Measurements from ENCODE around the gene DSCAM. TPM values are rescaled to one million over a fixed set of nuclear protein-coding genes. Genes with fewer than 3 reads are reported as not detected.

DSCAM gene
- total and polyA plus RNA-seq, 2 experiments from 2014 or later = 0.07 TPM; not detected in 1

DNA sequence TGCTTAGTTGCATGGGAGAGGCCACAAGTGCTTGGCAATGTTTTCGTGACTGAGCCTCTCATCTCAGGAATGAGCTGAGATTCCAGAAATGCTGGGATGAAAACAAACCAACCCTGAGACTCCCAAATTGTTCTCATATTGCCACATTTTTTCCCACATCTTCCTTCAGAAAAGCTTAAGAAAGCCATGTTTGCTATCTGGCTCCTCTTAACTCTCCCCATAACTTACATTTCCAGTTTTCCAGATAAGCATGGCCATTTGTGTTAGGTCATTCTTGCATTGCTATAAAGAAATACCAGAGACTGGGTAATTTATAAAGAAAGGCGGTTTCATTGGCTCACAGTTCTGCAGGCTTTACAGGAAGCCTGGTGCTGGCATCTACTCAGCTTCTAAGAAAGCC is 17.2 kb downstream of the DSCAM start (continued):
- TF ChIP-seq, protein P1, sequence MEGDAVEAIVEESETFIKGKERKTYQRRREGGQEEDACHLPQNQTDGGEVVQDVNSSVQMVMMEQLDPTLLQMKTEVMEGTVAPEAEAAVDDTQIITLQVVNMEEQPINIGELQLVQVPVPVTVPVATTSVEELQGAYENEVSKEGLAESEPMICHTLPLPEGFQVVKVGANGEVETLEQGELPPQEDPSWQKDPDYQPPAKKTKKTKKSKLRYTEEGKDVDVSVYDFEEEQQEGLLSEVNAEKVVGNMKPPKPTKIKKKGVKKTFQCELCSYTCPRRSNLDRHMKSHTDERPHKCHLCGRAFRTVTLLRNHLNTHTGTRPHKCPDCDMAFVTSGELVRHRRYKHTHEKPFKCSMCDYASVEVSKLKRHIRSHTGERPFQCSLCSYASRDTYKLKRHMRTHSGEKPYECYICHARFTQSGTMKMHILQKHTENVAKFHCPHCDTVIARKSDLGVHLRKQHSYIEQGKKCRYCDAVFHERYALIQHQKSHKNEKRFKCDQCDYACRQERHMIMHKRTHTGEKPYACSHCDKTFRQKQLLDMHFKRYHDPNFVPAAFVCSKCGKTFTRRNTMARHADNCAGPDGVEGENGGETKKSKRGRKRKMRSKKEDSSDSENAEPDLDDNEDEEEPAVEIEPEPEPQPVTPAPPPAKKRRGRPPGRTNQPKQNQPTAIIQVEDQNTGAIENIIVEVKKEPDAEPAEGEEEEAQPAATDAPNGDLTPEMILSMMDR (conservative IDR thresholded peaks at IDR 0.05; ENCODE audit: low read depth in 2 of 2) = no peak
- TF ChIP-seq STAT1 (IDR thresholded peaks at IDR 0.05; ENCODE audit: unreplicated experiment) (no peak), JUNB (IDR thresholded peaks at IDR 0.05; ENCODE audit: unreplicated experiment) (no peak), ZNF114 (CRISPR knock-in tag; IDR thresholded peaks at IDR 0.05) (no peak)
- TF ChIP-seq, protein P2, sequence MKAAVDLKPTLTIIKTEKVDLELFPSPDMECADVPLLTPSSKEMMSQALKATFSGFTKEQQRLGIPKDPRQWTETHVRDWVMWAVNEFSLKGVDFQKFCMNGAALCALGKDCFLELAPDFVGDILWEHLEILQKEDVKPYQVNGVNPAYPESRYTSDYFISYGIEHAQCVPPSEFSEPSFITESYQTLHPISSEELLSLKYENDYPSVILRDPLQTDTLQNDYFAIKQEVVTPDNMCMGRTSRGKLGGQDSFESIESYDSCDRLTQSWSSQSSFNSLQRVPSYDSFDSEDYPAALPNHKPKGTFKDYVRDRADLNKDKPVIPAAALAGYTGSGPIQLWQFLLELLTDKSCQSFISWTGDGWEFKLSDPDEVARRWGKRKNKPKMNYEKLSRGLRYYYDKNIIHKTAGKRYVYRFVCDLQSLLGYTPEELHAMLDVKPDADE (IDR thresholded peaks at IDR 0.05) = no peak

GRCh38 chr21:40829308-40829707 is 17.6 kb downstream of the DSCAM start:
- H2AFZ ChIP-seq = no peak overlapping the region
- no peak overlapping the region for H3K4me3 ChIP-seq
- no peaks in the 10 kb centered on the region for H4K20me1 ChIP-seq (replicated peaks; ENCODE audit: insufficient read depth)
- H3K36me3 ChIP-seq (ENCODE audit: insufficient read depth) = no peaks in the 10 kb centered on the region
- H3F3A ChIP-seq (replicated peaks; ENCODE audit: low read depth) = no peaks in the 10 kb centered on the region
- Mint-ChIP-seq H3K4me3 (no peak overlapping the region), H3K36me3 (ENCODE audit: low read depth) (peaks cover 27% of the 10 kb centered on the region), H3K9me3 (peaks cover 90% of the 10 kb centered on the region), H3K4me1 (no peaks in the 10 kb centered on the region), H3K27me3 (ENCODE audit: insufficient read depth, low read depth, poor library complexity) (peaks cover 1% of the 10 kb centered on the region), H3K27ac (no peak overlapping the region)
- H3K4me1 ChIP-seq (ENCODE audit: insufficient read depth) = no peaks in the 10 kb centered on the region
- H3K4me2 ChIP-seq = no peak overlapping the region
- no peaks in the 10 kb centered on the region; the same call in 1 of the 2 replicates for H3K9me2 ChIP-seq (ENCODE audit: insufficient read depth)
- H3K79me2 ChIP-seq (replicated peaks; ENCODE audit: insufficient read depth) = no peaks in the 10 kb centered on the region
- ATAC-seq (no peak), DNase-seq (ENCODE audit: low spot score) (no peak)
- no peaks in the 10 kb centered on the region for H3K27me3 ChIP-seq (ENCODE audit: insufficient read depth)
- no peak overlapping the region for H3K27ac ChIP-seq (ENCODE audit: low read depth)
- TF ChIP-seq ZNF114 (CRISPR knock-in tag; IDR thresholded peaks at IDR 0.05) = no peak
- no peak for TF ChIP-seq CREB1 (CRISPR knock-in tag; IDR thresholded peaks at IDR 0.05; ENCODE audit: low read depth)
- TF ChIP-seq, protein P3, sequence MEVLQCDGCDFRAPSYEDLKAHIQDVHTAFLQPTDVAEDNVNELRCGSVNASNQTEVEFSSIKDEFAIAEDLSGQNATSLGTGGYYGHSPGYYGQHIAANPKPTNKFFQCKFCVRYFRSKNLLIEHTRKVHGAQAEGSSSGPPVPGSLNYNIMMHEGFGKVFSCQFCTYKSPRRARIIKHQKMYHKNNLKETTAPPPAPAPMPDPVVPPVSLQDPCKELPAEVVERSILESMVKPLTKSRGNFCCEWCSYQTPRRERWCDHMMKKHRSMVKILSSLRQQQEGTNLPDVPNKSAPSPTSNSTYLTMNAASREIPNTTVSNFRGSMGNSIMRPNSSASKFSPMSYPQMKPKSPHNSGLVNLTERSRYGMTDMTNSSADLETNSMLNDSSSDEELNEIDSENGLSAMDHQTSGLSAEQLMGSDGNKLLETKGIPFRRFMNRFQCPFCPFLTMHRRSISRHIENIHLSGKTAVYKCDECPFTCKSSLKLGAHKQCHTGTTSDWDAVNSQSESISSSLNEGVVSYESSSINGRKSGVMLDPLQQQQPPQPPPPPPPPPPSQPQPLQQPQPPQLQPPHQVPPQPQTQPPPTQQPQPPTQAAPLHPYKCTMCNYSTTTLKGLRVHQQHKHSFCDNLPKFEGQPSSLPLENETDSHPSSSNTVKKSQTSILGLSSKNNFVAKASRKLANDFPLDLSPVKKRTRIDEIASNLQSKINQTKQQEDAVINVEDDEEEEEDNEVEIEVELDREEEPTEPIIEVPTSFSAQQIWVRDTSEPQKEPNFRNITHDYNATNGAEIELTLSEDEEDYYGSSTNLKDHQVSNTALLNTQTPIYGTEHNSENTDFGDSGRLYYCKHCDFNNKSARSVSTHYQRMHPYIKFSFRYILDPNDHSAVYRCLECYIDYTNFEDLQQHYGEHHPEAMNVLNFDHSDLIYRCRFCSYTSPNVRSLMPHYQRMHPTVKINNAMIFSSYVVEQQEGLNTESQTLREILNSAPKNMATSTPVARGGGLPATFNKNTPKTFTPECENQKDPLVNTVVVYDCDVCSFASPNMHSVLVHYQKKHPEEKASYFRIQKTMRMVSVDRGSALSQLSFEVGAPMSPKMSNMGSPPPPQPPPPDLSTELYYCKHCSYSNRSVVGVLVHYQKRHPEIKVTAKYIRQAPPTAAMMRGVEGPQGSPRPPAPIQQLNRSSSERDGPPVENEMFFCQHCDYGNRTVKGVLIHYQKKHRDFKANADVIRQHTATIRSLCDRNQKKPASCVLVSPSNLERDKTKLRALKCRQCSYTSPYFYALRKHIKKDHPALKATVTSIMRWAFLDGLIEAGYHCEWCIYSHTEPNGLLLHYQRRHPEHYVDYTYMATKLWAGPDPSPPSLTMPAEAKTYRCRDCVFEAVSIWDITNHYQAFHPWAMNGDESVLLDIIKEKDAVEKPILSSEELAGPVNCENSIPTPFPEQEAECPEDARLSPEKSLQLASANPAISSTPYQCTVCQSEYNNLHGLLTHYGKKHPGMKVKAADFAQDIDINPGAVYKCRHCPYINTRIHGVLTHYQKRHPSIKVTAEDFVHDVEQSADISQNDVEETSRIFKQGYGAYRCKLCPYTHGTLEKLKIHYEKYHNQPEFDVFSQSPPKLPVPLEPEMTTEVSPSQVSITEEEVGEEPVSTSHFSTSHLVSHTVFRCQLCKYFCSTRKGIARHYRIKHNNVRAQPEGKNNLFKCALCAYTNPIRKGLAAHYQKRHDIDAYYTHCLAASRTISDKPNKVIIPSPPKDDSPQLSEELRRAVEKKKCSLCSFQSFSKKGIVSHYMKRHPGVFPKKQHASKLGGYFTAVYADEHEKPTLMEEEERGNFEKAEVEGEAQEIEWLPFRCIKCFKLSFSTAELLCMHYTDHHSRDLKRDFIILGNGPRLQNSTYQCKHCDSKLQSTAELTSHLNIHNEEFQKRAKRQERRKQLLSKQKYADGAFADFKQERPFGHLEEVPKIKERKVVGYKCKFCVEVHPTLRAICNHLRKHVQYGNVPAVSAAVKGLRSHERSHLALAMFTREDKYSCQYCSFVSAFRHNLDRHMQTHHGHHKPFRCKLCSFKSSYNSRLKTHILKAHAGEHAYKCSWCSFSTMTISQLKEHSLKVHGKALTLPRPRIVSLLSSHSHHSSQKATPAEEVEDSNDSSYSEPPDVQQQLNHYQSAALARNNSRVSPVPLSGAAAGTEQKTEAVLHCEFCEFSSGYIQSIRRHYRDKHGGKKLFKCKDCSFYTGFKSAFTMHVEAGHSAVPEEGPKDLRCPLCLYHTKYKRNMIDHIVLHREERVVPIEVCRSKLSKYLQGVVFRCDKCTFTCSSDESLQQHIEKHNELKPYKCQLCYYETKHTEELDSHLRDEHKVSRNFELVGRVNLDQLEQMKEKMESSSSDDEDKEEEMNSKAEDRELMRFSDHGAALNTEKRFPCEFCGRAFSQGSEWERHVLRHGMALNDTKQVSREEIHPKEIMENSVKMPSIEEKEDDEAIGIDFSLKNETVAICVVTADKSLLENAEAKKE (CRISPR knock-in tag; IDR thresholded peaks at IDR 0.05) = no peak
- TF ChIP-seq JUNB (IDR thresholded peaks at IDR 0.05; ENCODE audit: unreplicated experiment) = no peak
- TF ChIP-seq STAT1 (IDR thresholded peaks at IDR 0.05; ENCODE audit: unreplicated experiment) = no peak
- TF ChIP-seq EZH2 (IDR thresholded peaks at IDR 0.05; ENCODE audit: low read depth, unreplicated experiment) = no peak
- TF ChIP-seq, protein P1 (conservative IDR thresholded peaks at IDR 0.05; ENCODE audit: low read depth in 2 of 2) = no peak
- TF ChIP-seq ZNF331 (CRISPR knock-in tag; IDR thresholded peaks at IDR 0.05; ENCODE audit: low read depth) = no peak
- TF ChIP-seq NANOG (IDR thresholded peaks at IDR 0.05; ENCODE audit: borderline replicate concordance) = no peak
- TF ChIP-seq POLR2AphosphoS5 (IDR thresholded peaks at IDR 0.05; ENCODE audit: low read depth) = no peak

Data from GM23338 (cell line).